ENCODE results near the gene WEE2. TPM values are rescaled to one million over a fixed set of nuclear protein-coding genes. Genes with fewer than 3 reads are reported as not detected.

Gene WEE2
- total RNA-seq, 4 donors from 2014 or later, result 0.07 TPM; not detected in 3

GRCh38 chr7:141712603-141713255 lies 4.6 kb downstream of the WEE2 start:
- H3K27me3 ChIP-seq, result no peaks in the 10 kb centered on the region

GRCh38 chr7:141713890-141714289 lies 5.7 kb downstream of the WEE2 start:
- TF ChIP-seq, protein P1, sequence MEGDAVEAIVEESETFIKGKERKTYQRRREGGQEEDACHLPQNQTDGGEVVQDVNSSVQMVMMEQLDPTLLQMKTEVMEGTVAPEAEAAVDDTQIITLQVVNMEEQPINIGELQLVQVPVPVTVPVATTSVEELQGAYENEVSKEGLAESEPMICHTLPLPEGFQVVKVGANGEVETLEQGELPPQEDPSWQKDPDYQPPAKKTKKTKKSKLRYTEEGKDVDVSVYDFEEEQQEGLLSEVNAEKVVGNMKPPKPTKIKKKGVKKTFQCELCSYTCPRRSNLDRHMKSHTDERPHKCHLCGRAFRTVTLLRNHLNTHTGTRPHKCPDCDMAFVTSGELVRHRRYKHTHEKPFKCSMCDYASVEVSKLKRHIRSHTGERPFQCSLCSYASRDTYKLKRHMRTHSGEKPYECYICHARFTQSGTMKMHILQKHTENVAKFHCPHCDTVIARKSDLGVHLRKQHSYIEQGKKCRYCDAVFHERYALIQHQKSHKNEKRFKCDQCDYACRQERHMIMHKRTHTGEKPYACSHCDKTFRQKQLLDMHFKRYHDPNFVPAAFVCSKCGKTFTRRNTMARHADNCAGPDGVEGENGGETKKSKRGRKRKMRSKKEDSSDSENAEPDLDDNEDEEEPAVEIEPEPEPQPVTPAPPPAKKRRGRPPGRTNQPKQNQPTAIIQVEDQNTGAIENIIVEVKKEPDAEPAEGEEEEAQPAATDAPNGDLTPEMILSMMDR (IDR thresholded peaks at IDR 0.05), result no peak
- TF ChIP-seq POLR2A (IDR thresholded peaks at IDR 0.05), result no peak
- no peak overlapping the region for H3K4me3 ChIP-seq
- no peak for DNase-seq
- H3K36me3 ChIP-seq, result no peaks in the 10 kb centered on the region
- no peaks in the 10 kb centered on the region for H3K27me3 ChIP-seq
- no peaks in the 10 kb centered on the region for H3K4me1 ChIP-seq
- H3K27ac ChIP-seq, result no peak overlapping the region
- intact Hi-C loops (cut with DNase I; ENCODE audit: low total_unique reads), result no loop called here
- H3K9me3 ChIP-seq, result no peaks in the 10 kb centered on the region

More at GRCh38 chr7:141712603-141713255, 4.6 kb downstream of the WEE2 start:
- intact Hi-C loops (cut with DNase I; ENCODE audit: low total_unique reads), result no loop called here
- DNase-seq, result no peak
- no peak overlapping the region for H3K4me3 ChIP-seq
- H3K9me3 ChIP-seq, result no peaks in the 10 kb centered on the region
- TF ChIP-seq, protein P1 (IDR thresholded peaks at IDR 0.05), result no peak
- no peak for TF ChIP-seq POLR2A (IDR thresholded peaks at IDR 0.05)
- no peaks in the 10 kb centered on the region for H3K4me1 ChIP-seq
- no peak overlapping the region for H3K27ac ChIP-seq
- no peaks in the 10 kb centered on the region for H3K36me3 ChIP-seq

- H3K36me3 ChIP-seq, result no peaks in the 10 kb centered on the region
These were observed 6.4 kb downstream of the WEE2 start for GRCh38 chr7:141714571-141714970.

DNA sequence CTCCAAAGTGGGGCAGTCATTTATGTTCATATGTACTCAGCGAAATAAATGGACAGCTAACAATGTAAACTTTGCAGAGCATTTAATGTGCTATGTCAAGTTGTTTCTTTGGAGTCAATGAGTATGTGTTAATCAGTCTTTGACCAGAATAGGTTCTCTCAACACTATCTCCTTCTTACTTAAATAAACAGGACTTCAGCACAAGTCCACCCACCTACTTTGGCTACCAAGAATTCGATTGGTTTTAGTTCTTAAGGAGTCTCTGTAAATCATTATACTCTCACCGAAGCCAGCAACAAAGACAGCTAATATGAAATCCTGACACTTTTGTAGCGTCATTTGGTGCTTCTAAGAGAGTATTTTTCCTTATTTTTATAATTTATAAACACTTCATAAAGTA lies 6.9 kb downstream of the WEE2 start:
- intact Hi-C loops (cut with DNase I; ENCODE audit: low total_unique reads), result no loop called here
- H3K4me3 ChIP-seq, result no peak overlapping the region
- DNase-seq, result no peak
- no peaks in the 10 kb centered on the region for H3K9me3 ChIP-seq
- no peak overlapping the region for H3K27ac ChIP-seq
- no peak for TF ChIP-seq POLR2A (IDR thresholded peaks at IDR 0.05)
- TF ChIP-seq, protein P1 (IDR thresholded peaks at IDR 0.05), result no peak
- no peaks in the 10 kb centered on the region for H3K36me3 ChIP-seq
- H3K4me1 ChIP-seq, result no peaks in the 10 kb centered on the region
- H3K27me3 ChIP-seq, result no peaks in the 10 kb centered on the region

More at GRCh38 chr7:141714571-141714970, 6.4 kb downstream of the WEE2 start:
- no peak for TF ChIP-seq POLR2A (IDR thresholded peaks at IDR 0.05)
- TF ChIP-seq, protein P1 (IDR thresholded peaks at IDR 0.05), result no peak
- H3K27me3 ChIP-seq, result no peaks in the 10 kb centered on the region
- no peak overlapping the region for H3K27ac ChIP-seq
- DNase-seq, result no peak
- no peak overlapping the region for H3K4me3 ChIP-seq
- no peaks in the 10 kb centered on the region for H3K4me1 ChIP-seq
- H3K9me3 ChIP-seq, result no peaks in the 10 kb centered on the region
- intact Hi-C loops (cut with DNase I; ENCODE audit: low total_unique reads), result no loop called here

DNA sequence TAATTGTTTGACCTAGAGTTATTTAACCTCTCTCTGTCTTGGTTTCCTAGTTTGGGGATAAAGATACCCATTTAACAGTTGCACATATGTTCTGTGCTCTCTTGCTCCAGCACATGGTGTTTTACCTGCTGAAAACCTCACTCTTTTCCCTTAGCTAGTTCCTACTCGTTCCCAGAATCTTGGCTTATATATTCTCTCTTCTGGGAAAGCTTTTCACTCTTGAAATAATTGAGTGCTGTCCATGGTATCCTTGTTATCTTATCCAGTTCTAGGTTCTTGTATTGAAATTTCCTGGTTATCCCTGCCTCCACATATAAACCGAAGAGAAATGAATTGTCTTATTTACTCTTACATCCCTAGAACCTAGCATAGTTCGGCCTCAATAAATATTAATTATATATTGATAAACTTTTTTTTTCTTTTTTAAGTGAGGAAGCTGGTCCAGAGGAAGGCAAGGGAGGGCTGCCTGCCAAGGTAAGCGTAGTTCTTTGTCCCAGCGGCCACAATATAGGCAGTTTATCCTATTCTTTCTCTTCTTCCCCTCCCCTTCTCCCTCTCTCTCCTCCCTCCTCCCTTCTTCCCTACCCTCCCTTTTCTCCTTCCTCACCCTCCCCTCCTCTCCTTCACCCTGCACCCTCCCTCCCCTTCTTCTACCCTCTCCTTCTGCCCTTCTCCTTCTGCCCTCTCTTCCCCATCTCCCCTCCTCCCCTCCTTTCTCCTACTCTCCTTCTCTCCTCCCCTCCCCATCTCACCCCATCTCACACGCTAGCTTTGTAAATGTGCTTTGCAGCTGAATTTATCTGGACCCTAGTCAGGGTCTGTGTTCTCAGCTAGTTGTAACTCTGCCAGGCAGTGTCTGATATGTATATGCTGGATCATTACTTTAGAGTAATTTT lies 7.9 kb downstream of the WEE2 start:
- H3K4me1 ChIP-seq, result no peaks in the 10 kb centered on the region
- no peaks in the 10 kb centered on the region for H3K36me3 ChIP-seq
- H3K9me3 ChIP-seq, result no peaks in the 10 kb centered on the region
- no peak for DNase-seq
- intact Hi-C loops (cut with DNase I; ENCODE audit: low total_unique reads), result no loop called here
- no peaks in the 10 kb centered on the region for H3K27me3 ChIP-seq
- H3K27ac ChIP-seq, result no peak overlapping the region
- no peak overlapping the region for H3K4me3 ChIP-seq
- TF ChIP-seq, protein P1 (IDR thresholded peaks at IDR 0.05), result no peak
- no peak for TF ChIP-seq POLR2A (IDR thresholded peaks at IDR 0.05)

Data from uterus (tissue), 4 donors.